ENCODE data around the gene ERBB4. TPM values are rescaled to one million over a fixed set of nuclear protein-coding genes. Genes with fewer than 3 reads are reported as not detected.

The ERBB4 gene
- total RNA-seq, 4 donors from 2014 or later, result 0.16 to 12.7 (median 0.27) TPM; not detected in 1

DNA sequence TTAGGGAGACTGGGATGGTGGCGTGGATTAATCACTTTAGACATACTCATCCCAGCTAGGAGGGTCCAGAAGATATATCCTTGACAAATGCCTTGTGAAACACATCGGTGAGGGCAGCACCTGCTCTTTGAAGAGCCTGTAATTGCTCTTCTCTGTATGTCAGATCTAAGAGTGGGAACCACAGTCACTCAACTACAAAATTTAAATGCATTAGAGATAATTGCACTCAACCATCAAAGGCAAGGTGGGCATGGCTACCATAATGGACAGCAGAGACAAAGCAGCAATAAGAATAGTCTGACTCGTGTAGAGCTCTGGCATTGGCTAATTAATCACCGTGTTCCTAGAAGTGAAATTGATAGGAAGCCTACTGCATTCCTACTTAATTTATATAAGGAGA, 96.8 kb downstream of the ERBB4 start:
- in situ Hi-C loops (cut with MboI; ENCODE audit: low pct_ligation_motif_present in 1 of 4, low pct_unique_long_range_greater_than_20kb in 1 of 4, low sequenced_read_pairs in 3 of 4) (no loop called here), intact Hi-C loops (cut with DNase I; ENCODE audit: low total_unique reads) (no loop called here)
- H3K36me3 ChIP-seq, result no peaks in the 10 kb centered on the region
- H3K27me3 ChIP-seq, result no peaks in the 10 kb centered on the region
- 63 to 77% methylated on average over 4 of the region's 4 CpGs for WGBS, 2 donors (ENCODE audit: low coverage in 1 of 2)
- no peak overlapping the region for H3K4me3 ChIP-seq
- H3K4me1 ChIP-seq, result no peaks in the 10 kb centered on the region
- no peak for TF ChIP-seq CTCF (IDR thresholded peaks at IDR 0.05)
- TF ChIP-seq POLR2AphosphoS5 (IDR thresholded peaks at IDR 0.05), result no peak
- H3K9me3 ChIP-seq, result no peaks in the 10 kb centered on the region
- H3K27ac ChIP-seq, result no peak overlapping the region
- DNase-seq, result no peak

DNA sequence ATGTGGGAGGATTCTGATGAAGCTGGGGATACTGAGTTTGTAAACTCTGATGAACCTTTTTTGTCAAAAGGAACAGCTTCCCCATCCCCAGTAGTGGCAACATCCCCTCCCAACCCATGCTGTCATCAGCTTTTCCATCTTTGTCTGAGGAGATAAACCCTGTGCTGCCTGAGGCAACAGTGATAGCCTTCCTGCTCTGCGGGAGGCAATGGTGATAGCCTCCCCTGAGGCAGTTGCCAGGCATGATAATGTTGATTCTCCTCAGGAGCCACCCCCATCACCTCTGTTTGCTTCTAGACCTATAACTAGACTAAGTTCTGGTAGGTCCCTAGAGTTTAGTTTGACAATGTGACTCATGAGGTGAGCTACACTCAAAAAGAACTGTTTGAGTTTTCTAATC, 97.5 kb downstream of the ERBB4 start:
- no peak overlapping the region for H3K27ac ChIP-seq
- in situ Hi-C loops (cut with MboI; ENCODE audit: low pct_ligation_motif_present in 1 of 4, low pct_unique_long_range_greater_than_20kb in 1 of 4, low sequenced_read_pairs in 3 of 4), result no loop called here
- no peaks in the 10 kb centered on the region for H3K4me1 ChIP-seq
- H3K4me3 ChIP-seq, result no peak overlapping the region
- no peaks in the 10 kb centered on the region for H3K36me3 ChIP-seq
- no peaks in the 10 kb centered on the region for H3K9me3 ChIP-seq
- intact Hi-C loops (cut with DNase I; ENCODE audit: low total_unique reads), result no loop called here
- DNase-seq, result no peak
- H3K27me3 ChIP-seq, result no peaks in the 10 kb centered on the region
- WGBS, 2 donors (ENCODE audit: low coverage in 1 of 2), result 57% methylated on average over 1 of the region's 1 CpG; no CpG with 5 or more reads in 1 of the 2 donors
- TF ChIP-seq POLR2A (IDR thresholded peaks at IDR 0.05), result no peak
- TF ChIP-seq CTCF (IDR thresholded peaks at IDR 0.05), result no peak

DNA sequence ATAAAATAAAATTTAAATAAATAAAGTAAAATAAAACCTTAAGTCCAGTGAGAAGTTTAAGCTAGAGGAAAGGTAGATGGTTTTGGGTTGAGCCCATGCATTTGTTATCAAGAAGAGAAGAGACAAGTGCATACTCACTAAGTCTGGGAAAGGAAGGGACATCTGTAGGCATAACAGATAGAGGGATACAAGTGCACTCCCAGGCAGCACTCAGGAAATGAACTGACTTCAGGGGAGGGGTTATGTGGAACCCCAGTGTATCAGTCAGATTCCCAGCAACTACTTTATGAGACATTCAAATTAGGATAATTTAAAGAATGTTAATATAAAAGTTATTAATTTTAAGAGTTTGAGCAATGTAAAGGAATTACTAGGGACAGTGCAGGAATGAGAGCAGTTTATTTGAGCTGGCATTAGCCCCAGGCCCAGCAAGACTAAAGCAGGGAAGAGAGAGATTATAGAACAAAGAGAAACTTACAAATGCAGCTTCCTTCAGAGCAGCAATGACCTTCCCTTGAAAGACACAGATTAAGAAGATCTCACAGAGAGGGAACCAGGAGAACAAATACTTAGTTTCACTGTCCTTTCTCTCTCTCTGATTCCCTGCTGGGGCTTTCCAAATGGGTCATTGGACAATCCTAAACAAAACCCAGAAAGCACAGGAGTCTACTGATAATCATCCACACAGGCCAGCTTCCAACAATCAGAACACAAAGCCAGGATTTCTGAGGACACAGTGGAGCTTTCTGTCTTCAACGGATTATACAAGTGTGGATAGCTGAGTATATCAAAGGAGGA, 109.7 kb downstream of the ERBB4 start:
- WGBS, 2 donors (ENCODE audit: low coverage in 1 of 2), result 52 to 88% methylated on average over 1 of the region's 1 CpG
- Histone ChIP-seq H3K9me3 (no peaks in the 10 kb centered on the region), H3K36me3 (no peaks in the 10 kb centered on the region), H3K27ac (no peak overlapping the region), H3K4me1 (no peaks in the 10 kb centered on the region), H3K4me3 (no peak overlapping the region), H3K27me3 (no peaks in the 10 kb centered on the region)
- in situ Hi-C loops (cut with MboI; ENCODE audit: low pct_ligation_motif_present in 1 of 4, low pct_unique_long_range_greater_than_20kb in 1 of 4, low sequenced_read_pairs in 3 of 4), result no loop called here
- TF ChIP-seq CTCF (IDR thresholded peaks at IDR 0.05), result no peak
- no peak for TF ChIP-seq POLR2A (IDR thresholded peaks at IDR 0.05)
- no peak for TF ChIP-seq POLR2AphosphoS5 (IDR thresholded peaks at IDR 0.05)
- no peak for TF ChIP-seq EP300 (IDR thresholded peaks at IDR 0.05; ENCODE audit: low read depth)
- no peak for DNase-seq
- intact Hi-C loops (cut with DNase I; ENCODE audit: low total_unique reads), result no loop called here

DNA sequence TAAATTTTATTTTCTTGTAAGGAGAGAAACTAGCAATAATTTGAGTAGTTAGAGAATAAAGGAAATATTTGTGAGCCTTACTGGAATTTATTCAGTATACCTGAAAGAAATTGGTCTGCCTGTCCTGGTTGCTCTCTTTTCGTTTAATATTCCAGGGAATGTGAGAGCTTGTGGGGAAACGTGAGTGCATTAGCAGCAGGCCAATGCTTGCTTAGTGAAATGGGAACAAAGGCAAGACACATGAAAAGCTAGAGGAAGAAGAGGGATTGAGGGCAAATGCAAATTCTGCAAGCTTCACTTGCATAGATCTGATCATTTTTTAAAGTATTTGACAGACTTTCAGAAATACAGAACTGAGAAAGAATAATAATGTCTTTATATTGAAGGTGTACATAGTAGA, 111.0 kb downstream of the ERBB4 start:
- no peak overlapping the region for H3K27ac ChIP-seq
- DNase-seq, result no peak
- no peak overlapping the region for H3K4me3 ChIP-seq
- no peaks in the 10 kb centered on the region for H3K27me3 ChIP-seq
- intact Hi-C loops (cut with DNase I; ENCODE audit: low total_unique reads) (no loop called here), in situ Hi-C loops (cut with MboI; ENCODE audit: low pct_ligation_motif_present in 1 of 4, low pct_unique_long_range_greater_than_20kb in 1 of 4, low sequenced_read_pairs in 3 of 4) (no loop called here)
- H3K4me1 ChIP-seq, result no peaks in the 10 kb centered on the region
- TF ChIP-seq POLR2A (IDR thresholded peaks at IDR 0.05) (no peak), POLR2AphosphoS5 (IDR thresholded peaks at IDR 0.05) (no peak), EP300 (IDR thresholded peaks at IDR 0.05; ENCODE audit: low read depth) (no peak), CTCF (IDR thresholded peaks at IDR 0.05) (no peak)
- no peaks in the 10 kb centered on the region for H3K36me3 ChIP-seq
- 42 to 51% methylated on average over 2 of the region's 2 CpGs for WGBS, 2 donors (ENCODE audit: low coverage in 1 of 2)
- no peaks in the 10 kb centered on the region for H3K9me3 ChIP-seq

Data from transverse colon (tissue), 4 donors.